ENCODE measurements around the gene CGN.

Gene CGN

GRCh38 chr1:151583796-151584195 lies 72.6 kb downstream of the CGN start:
- DNase-seq (ENCODE audit: extremely low read depth, low read depth), result no peak
- no peak for TF ChIP-seq CTCF (IDR thresholded peaks at IDR 0.05; ENCODE audit: low read depth, low read length, missing control alignments)

GRCh38 chr1:151584278-151584677 lies 73.1 kb downstream of the CGN start:
- no peak for TF ChIP-seq CTCF (IDR thresholded peaks at IDR 0.05; ENCODE audit: low read depth, low read length, missing control alignments)
- no peak overlapping the region for H3K4me3 ChIP-seq (replicated peaks; ENCODE audit: low read depth, low read length)
- DNase-seq (ENCODE audit: extremely low read depth, low read depth), result no peak

More at GRCh38 chr1:151583796-151584195, 72.6 kb downstream of the CGN start:
- no peak overlapping the region for H3K4me3 ChIP-seq (replicated peaks; ENCODE audit: low read depth, low read length)

GRCh38 chr1:151584780-151585179 lies 73.6 kb downstream of the CGN start:
- H3K4me3 ChIP-seq (replicated peaks; ENCODE audit: low read depth, low read length), result no peak overlapping the region
- no peak for DNase-seq (ENCODE audit: extremely low read depth, low read depth)
- no peak for TF ChIP-seq CTCF (IDR thresholded peaks at IDR 0.05; ENCODE audit: low read depth, low read length, missing control alignments)

GRCh38 chr1:151585622-151586021 lies 74.4 kb downstream of the CGN start:
- H3K4me3 ChIP-seq (replicated peaks; ENCODE audit: low read depth, low read length), result no peak overlapping the region
- peak; percentile 65 for DNase-seq (ENCODE audit: extremely low read depth, low read depth)
- TF ChIP-seq CTCF (IDR thresholded peaks at IDR 0.05; ENCODE audit: low read depth, low read length, missing control alignments), result no peak
